H1 (cell line): Measurements from ENCODE around the gene DAB2IP. TPM values are rescaled to one million over a fixed set of nuclear protein-coding genes. Genes with fewer than 3 reads are reported as not detected.

Experiments used
- CTCF ChIA-PET: fragments of 300-600 bp; sonication (Branson Sonifier 250); formaldehyde crosslinking; loops from one replicate; lab custom pipeline; 2021; ENCODE audit not compliant: partially characterized antibody; lab: Charles Lee
- POLR2A ChIA-PET: fragments of 300-600 bp; sonication (Branson Sonifier 250); formaldehyde crosslinking; loops from one replicate; lab custom pipeline; 2021; ENCODE audit warnings: inconsistent platforms; ENCODE audit not compliant: partially characterized antibody; lab: Charles Lee
- DNase-seq, 2 experiments: peaks; one replicate each; pipeline versions ENCODE4 v3.0.0 to v3.0.0-alpha.2; 2010 to 2022; ENCODE audit warnings: low spot score in 2 of 2, low read depth in 1 of 2, mixed read lengths in 1 of 2
- FAIRE-seq: peaks from 2 replicates; lab custom pipeline; 2011; peaks lifted over from hg19 to GRCh38; lab: Jason Lieb, UNC
- H2AFZ ChIP-seq: 2 replicates; pipeline ENCODE4 v1.8.1; 2012; ENCODE audit warnings: low read length, inconsistent platforms
- H2AK5ac ChIP-seq: 2 replicates; pipeline ENCODE4 v1.6.1; 2013; ENCODE audit warnings: low read depth, low read length
- H2BK120ac ChIP-seq: replicated peaks from 2 replicates; pipeline ENCODE3; 2013; ENCODE audit warnings: low read depth, low read length, inconsistent platforms
- H2BK12ac ChIP-seq: 2 replicates; pipeline ENCODE4 v1.6.1; 2013; ENCODE audit warnings: low read depth, low read length
- H2BK15ac ChIP-seq: 2 replicates; pipeline ENCODE4 v1.6.1; 2013; ENCODE audit warnings: low read length
- H2BK20ac ChIP-seq: 2 replicates; pipeline ENCODE4 v1.6.1; 2013; ENCODE audit warnings: low read length
- H2BK5ac ChIP-seq: 2 replicates; pipeline ENCODE4 v1.6.1; 2013; ENCODE audit warnings: low read depth, low read length
- H3K14ac ChIP-seq: 2 replicates; pipeline ENCODE4 v1.6.1; 2013; ENCODE audit warnings: inconsistent platforms; ENCODE audit not compliant: insufficient read length
- H3K18ac ChIP-seq: 2 replicates; pipeline ENCODE4 v1.6.1; 2013; ENCODE audit warnings: low read length; ENCODE audit errors: extremely low read depth
- H3K23ac ChIP-seq: 2 replicates; pipeline ENCODE4 v1.6.1; 2013; ENCODE audit warnings: inconsistent platforms; ENCODE audit not compliant: insufficient read length
- H3K23me2 ChIP-seq: 2 replicates; pipeline ENCODE4 v1.6.1; 2013; ENCODE audit warnings: low read depth, low read length
- H3K27ac ChIP-seq: 2 replicates; pipeline ENCODE4 v1.6.1; 2011; ENCODE audit warnings: low read depth, low read length, inconsistent platforms
- H3K27me3 ChIP-seq, 4 experiments: replicated peaks in 1 of 4; 1 replicate in 1 of 4; 2 replicates in 3 of 4; pipeline versions ENCODE4 v1.6.1 to v1.8.1; 2011 to 2013; ENCODE audit warnings: low read length in 3 of 4, mild to moderate bottlenecking in 3 of 4, inconsistent platforms in 2 of 4, mixed read lengths in 2 of 4, moderate library complexity in 1 of 4; ENCODE audit not compliant: control insufficient read depth in 3 of 4, insufficient read depth in 3 of 4; ENCODE audit errors: extremely low read depth in 1 of 4
- H3K36me3 ChIP-seq, 4 experiments: 2 replicates each; pipeline versions ENCODE4 v1.6.1 to v1.8.1; 2011 to 2013; ENCODE audit warnings: mild to moderate bottlenecking in 4 of 4, low read length in 3 of 4, moderate library complexity in 2 of 4, control low read depth in 1 of 4, inconsistent platforms in 1 of 4; ENCODE audit not compliant: insufficient read depth in 4 of 4, control insufficient read depth in 2 of 4
- H3K4ac ChIP-seq: replicated peaks from 2 replicates; pipeline ENCODE3; 2013; ENCODE audit warnings: low read length, low read depth, mixed read lengths, inconsistent platforms; ENCODE audit not compliant: insufficient read length
- H3K4me1 ChIP-seq, 4 experiments: replicated peaks in 1 of 4; 1 replicate in 1 of 4; 2 replicates in 3 of 4; pipeline versions ENCODE4 v1.6.1 to v1.8.1; 2011 to 2013; ENCODE audit warnings: low read length in 3 of 4, inconsistent platforms in 2 of 4, mixed read lengths in 1 of 4; ENCODE audit not compliant: insufficient read depth in 4 of 4, control insufficient read depth in 3 of 4
- H3K4me2 ChIP-seq, 2 experiments: 2 replicates each; pipeline versions ENCODE4 v1.6.1 to v1.8.1; 2011 to 2013; ENCODE audit warnings: low read depth in 2 of 2, low read length in 2 of 2, control low read depth in 1 of 2, inconsistent platforms in 1 of 2, mild to moderate bottlenecking in 1 of 2; ENCODE audit not compliant: insufficient read depth in 1 of 2
- H3K4me3 ChIP-seq, 4 experiments: fragments of 200-600, 300-600 bp in 1 of 4; sonication (generic), shearing (Covaris generic), sonication (Bioruptor Twin) in 1 of 4; 2 replicates each; pipeline versions ENCODE4 v1.5.1 to v1.8.1; 2011 to 2016; ENCODE audit warnings: low read length in 4 of 4, low read depth in 3 of 4, control low read depth in 2 of 4, inconsistent platforms in 2 of 4, mild to moderate bottlenecking in 2 of 4, mixed read lengths in 1 of 4, moderate library complexity in 1 of 4; ENCODE audit not compliant: insufficient read depth in 2 of 4; ENCODE audit errors: extremely low read depth in 1 of 4
- H3K56ac ChIP-seq: replicated peaks from 2 replicates; pipeline ENCODE3; 2013; ENCODE audit warnings: low read depth, mild to moderate bottlenecking, mixed read lengths, low read length, inconsistent platforms; ENCODE audit not compliant: insufficient read length
- H3K79me1 ChIP-seq: 2 replicates; pipeline ENCODE4 v1.6.1; 2013; ENCODE audit warnings: low read depth, low read length, control low read depth
- H3K79me2 ChIP-seq, 2 experiments: 2 replicates each; pipeline versions ENCODE4 v1.6.1 to v1.8.1; 2012 to 2013; ENCODE audit warnings: low read length in 2 of 2, mild to moderate bottlenecking in 2 of 2, inconsistent platforms in 1 of 2; ENCODE audit not compliant: insufficient read depth in 2 of 2, control insufficient read depth in 1 of 2
- H3K9ac ChIP-seq, 4 experiments: replicated peaks in 1 of 4; 1 replicate in 1 of 4; 2 replicates in 3 of 4; pipeline versions ENCODE4 v1.6.1 to v1.8.1; 2011 to 2013; ENCODE audit warnings: low read depth in 3 of 4, low read length in 3 of 4, control low read depth in 2 of 4, mild to moderate bottlenecking in 2 of 4, moderate library complexity in 2 of 4, inconsistent platforms in 1 of 4; ENCODE audit errors: extremely low read depth in 1 of 4
- H3K9me3 ChIP-seq, 2 experiments: 2 replicates each; pipeline versions ENCODE4 v1.6.1 to v1.8.1; 2012 to 2013; ENCODE audit warnings: mild to moderate bottlenecking in 2 of 2, moderate library complexity in 2 of 2, control low read depth in 1 of 2, inconsistent platforms in 1 of 2, low read depth in 1 of 2, low read length in 1 of 2, mixed read lengths in 1 of 2; ENCODE audit not compliant: insufficient read depth in 2 of 2
- H4K20me1 ChIP-seq, 2 experiments: replicated peaks in 1 of 2; 2 replicates each; pipeline versions ENCODE3 to v1.8.1; 2011 to 2013; ENCODE audit warnings: inconsistent platforms in 2 of 2, low read length in 2 of 2, mild to moderate bottlenecking in 1 of 2; ENCODE audit not compliant: insufficient read depth in 2 of 2, control insufficient read depth in 1 of 2
- H4K5ac ChIP-seq: 2 replicates; pipeline ENCODE4 v1.6.1; 2013; ENCODE audit warnings: low read length, low read depth, mixed read lengths, inconsistent platforms; ENCODE audit not compliant: insufficient read length
- H4K8ac ChIP-seq: 2 replicates; pipeline ENCODE4 v1.8.0; 2013; ENCODE audit warnings: mild to moderate bottlenecking, moderate library complexity, low read length, inconsistent platforms; ENCODE audit not compliant: insufficient read depth; ENCODE audit errors: extremely low read depth
- H4K91ac ChIP-seq: replicated peaks from 2 replicates; pipeline ENCODE3; 2013; ENCODE audit warnings: low read length, mixed read lengths, inconsistent platforms; ENCODE audit not compliant: insufficient read length
- ATF2 ChIP-seq: IDR thresholded peaks from 2 replicates; pipeline ENCODE4 v1.6.1; 2012; ENCODE audit warnings: low read length, inconsistent platforms
- EGR1 ChIP-seq: IDR thresholded peaks from 2 replicates; pipeline ENCODE4 v1.6.1; 2011; ENCODE audit warnings: low read depth, low read length, borderline replicate concordance
- FOSL1 ChIP-seq: IDR thresholded peaks from 2 replicates; pipeline ENCODE4 v1.6.1; 2011; ENCODE audit warnings: mild to moderate bottlenecking, low read depth, low read length, moderate library complexity; ENCODE audit not compliant: insufficient read depth
- SAP30 ChIP-seq: fragments of 300-600 bp; sonication (generic); IDR thresholded peaks from 2 replicates; pipeline ENCODE4 v1.7.1; 2012; ENCODE audit warnings: low read length, moderate library complexity, mild to moderate bottlenecking, inconsistent platforms; ENCODE audit not compliant: insufficient read depth, insufficient replicate concordance
- SIRT6 ChIP-seq: IDR thresholded peaks from one replicate; pipeline ENCODE4 v1.7.1; 2012; ENCODE audit warnings: low read length, inconsistent platforms
- SRF ChIP-seq: IDR thresholded peaks from 2 replicates; pipeline ENCODE4 v1.6.1; 2011; ENCODE audit warnings: mild to moderate bottlenecking, low read depth, low read length, moderate library complexity
- TCF12 ChIP-seq: IDR thresholded peaks from 2 replicates; pipeline ENCODE4 v1.6.1; 2011; ENCODE audit warnings: low read depth, mild to moderate bottlenecking, low read length
- WGBS, 2 experiments: shearing (Covaris generic) in 1 of 2; methylation state at CpG; one replicate each; pipeline versions ENCODE4 v1.1.6 to v1.1.7; 2013 to 2015; ENCODE audit warnings: low lambda C conversion rate in 2 of 2, mixed read lengths in 2 of 2, inconsistent platforms in 1 of 2, low coverage in 1 of 2, missing lambda C conversion rate in 1 of 2; ENCODE audit not compliant: insufficient replicate concordance in 2 of 2, insufficient coverage in 1 of 2, insufficient read length in 1 of 2; ENCODE audit errors: extremely low coverage in 1 of 2, missing lambda C conversion rate in 1 of 2; 5-methylcytosine and 5-hydroxymethylcytosine counted together
- polyA plus RNA-seq, 7 experiments: library from polyadenylated mRNA; depleted of rRNA in 3 of 7; stranded (reverse) in 5 of 7; unstranded in 2 of 7; fragments of >200 nt in 5 of 7; fragments of 200-250 nt in 2 of 7; gene quantifications; 1 replicate in 5 of 7; 2 replicates in 1 of 7; 4 replicates in 1 of 7; pipeline versions ENCODE4 v1.2.1 to v1.2.3, GENCODE V29; 2011 to 2013; ENCODE audit warnings: missing spikeins in 2 of 7, mixed read lengths in 2 of 7
- total RNA-seq: library from RNA; stranded (reverse); fragmentation: NEBNext Ultra II Directional; extraction: Animal tissue kit (Norgen Biotek cat#: 25700); gene quantifications from 2 replicates; pipeline ENCODE4 v1.2.1, GENCODE V29; 2021

Gene DAB2IP
- total and polyA plus RNA-seq, 2 of the 8 experiments (the other 6 are each of a cell fraction or from before 2014, with no cell fraction given), result 19.7 to 39.5 TPM

GRCh38 chr9:121807823-121808278 is 156.4 kb downstream of the DAB2IP start:
- Histone ChIP-seq H3K27ac (no peak overlapping the region), H3K79me1 (no peaks in the 10 kb centered on the region; the same call in 1 of the 2 replicates)
- DNase-seq, result no peak

More at GRCh38 chr9:121807823-121808278, 156.4 kb downstream of the DAB2IP start:
- Histone ChIP-seq H3K36me3 (no peaks in the 10 kb centered on the region), H4K91ac (no peak overlapping the region), H2BK20ac (no peak overlapping the region), H3K4me2 (no peak overlapping the region), H2AK5ac (no peak overlapping the region), H3K18ac (no peak overlapping the region), H2BK5ac (no peak overlapping the region), H3K4me1 (peaks cover 0 to 4% (median 0%) of the 10 kb centered on the region in 4 experiments; a peak in 1 of 7 replicates), H2AFZ (no peak overlapping the region), H3K14ac (no peak overlapping the region), H4K20me1 (peaks cover 0 to 2% of the 10 kb centered on the region in 2 experiments), H3K27me3 (no peaks in the 10 kb centered on the region), H3K9ac (no peak overlapping the region), H2BK120ac (no peak overlapping the region), H3K9me3 (0 out of 4 replicates have a peak, but pooled peaks cover 0 to 2% of the 10 kb centered on the region in 2 experiments), H4K5ac (no peak overlapping the region), H2BK12ac (no peak overlapping the region), H3K79me2 (no peaks in the 10 kb centered on the region), H3K23ac (no peak overlapping the region), H3K4ac (no peak overlapping the region), H3K56ac (no peak overlapping the region), H4K8ac (no peak overlapping the region; the same call in 1 of the 2 replicates), H3K4me3 (no peak overlapping the region), H2BK15ac (no peak overlapping the region), H3K23me2 (peaks cover 10% of the 10 kb centered on the region; the same call in 1 of the 2 replicates)
- CTCF ChIA-PET, result interaction anchor here (1.2 to 1.5 kb wide), 2 partner anchors 73 kb away, joined by 3 read pairs; no protein-coding TSS in a partner anchor
- POLR2A ChIA-PET, result no interaction called here
- FAIRE-seq, result no peak
- WGBS, 2 experiments, result 91% methylated on average over 16 of the region's 16 CpGs; no CpG with 5 or more reads in 1 of the 2 experiments
- no peak for TF ChIP-seq SRF
- TF ChIP-seq FOSL1, result no peak
- no peak for TF ChIP-seq TCF12
- no peak for TF ChIP-seq SAP30
- TF ChIP-seq ATF2, result no peak
- TF ChIP-seq EGR1, result no peak
- TF ChIP-seq SIRT6, result no peak
